Peyer's patch (tissue), 4 donors: ENCODE data around the gene LSR.

Experiments
- CTCF ChIP-seq, 6 experiments: fragments of 450-650 bp in 4 of 6; fragments of 200-600 bp in 2 of 6; sonication (generic) in 1 of 6; IDR thresholded peaks; one replicate each; pipeline ENCODE4 v1.5.1; 2017 to 2019; ENCODE audit warnings: antibody characterized with exemption in 6 of 6, mild to moderate bottlenecking in 3 of 6, moderate library complexity in 1 of 6
- POLR2A ChIP-seq, 2 donors: fragments of 450-650 bp; IDR thresholded peaks; one replicate each; pipeline ENCODE4 v1.5.1; 2017; ENCODE audit warnings: antibody characterized with exemption in 2 of 2, mild to moderate bottlenecking in 2 of 2, moderate library complexity in 2 of 2

- TF ChIP-seq CTCF (IDR thresholded peaks at IDR 0.05) = no peak
- TF ChIP-seq POLR2A (IDR thresholded peaks at IDR 0.05) = no peak
These were observed 49.3 kb upstream of the LSR start for GRCh38 chr19:35199481-35199880.
